Type B pancreatic cell (in vitro differentiated cells): Measurements from ENCODE around the gene KIF21A. TPM values are rescaled to one million over a fixed set of nuclear protein-coding genes. Genes with fewer than 3 reads are reported as not detected.

ENCODE experiments used
- DNase-seq: peaks from one replicate; pipeline ENCODE4 v3.0.0; 2021; ENCODE audit warnings: mixed read lengths; ENCODE audit not compliant: unreplicated experiment; ENCODE audit errors: extremely low spot score
- H3K27ac Mint-ChIP-seq: 2 replicates; pipeline ENCODE4 v1.8.0; 2021; ENCODE audit warnings: mild to moderate bottlenecking, mixed read lengths
- H3K27me3 Mint-ChIP-seq: 2 replicates; pipeline ENCODE4 v1.8.0; 2021; ENCODE audit warnings: mixed read lengths
- H3K36me3 Mint-ChIP-seq: 2 replicates; pipeline ENCODE4 v1.8.0; 2021; ENCODE audit warnings: mixed read lengths
- H3K4me1 Mint-ChIP-seq: one replicate; pipeline ENCODE4 v1.8.0; 2021; ENCODE audit warnings: mixed read lengths; ENCODE audit not compliant: unreplicated experiment
- H3K4me3 Mint-ChIP-seq: 2 replicates; pipeline ENCODE4 v1.8.0; 2021; ENCODE audit warnings: mild to moderate bottlenecking, mixed read lengths
- H3K9me3 Mint-ChIP-seq: 2 replicates; pipeline ENCODE4 v1.8.0; 2021; ENCODE audit warnings: mixed read lengths
- total RNA-seq: library from RNA; stranded (reverse); gene quantifications from 2 replicates; pipeline ENCODE4 v1.2.1, GENCODE V29; 2021; ENCODE audit warnings: low replicate concordance
- TF ChIP-seq, protein P1 (sequence below): fragments of 200-600 bp; sonication (generic); conservative IDR thresholded peaks from 2 replicates; pipeline ENCODE4 v1.5.0; 2021; ENCODE audit warnings: antibody characterized with exemption, mild to moderate bottlenecking

KIF21A gene
- total RNA-seq, 1 donor from 2014 or later = 25.7 TPM

DNA sequence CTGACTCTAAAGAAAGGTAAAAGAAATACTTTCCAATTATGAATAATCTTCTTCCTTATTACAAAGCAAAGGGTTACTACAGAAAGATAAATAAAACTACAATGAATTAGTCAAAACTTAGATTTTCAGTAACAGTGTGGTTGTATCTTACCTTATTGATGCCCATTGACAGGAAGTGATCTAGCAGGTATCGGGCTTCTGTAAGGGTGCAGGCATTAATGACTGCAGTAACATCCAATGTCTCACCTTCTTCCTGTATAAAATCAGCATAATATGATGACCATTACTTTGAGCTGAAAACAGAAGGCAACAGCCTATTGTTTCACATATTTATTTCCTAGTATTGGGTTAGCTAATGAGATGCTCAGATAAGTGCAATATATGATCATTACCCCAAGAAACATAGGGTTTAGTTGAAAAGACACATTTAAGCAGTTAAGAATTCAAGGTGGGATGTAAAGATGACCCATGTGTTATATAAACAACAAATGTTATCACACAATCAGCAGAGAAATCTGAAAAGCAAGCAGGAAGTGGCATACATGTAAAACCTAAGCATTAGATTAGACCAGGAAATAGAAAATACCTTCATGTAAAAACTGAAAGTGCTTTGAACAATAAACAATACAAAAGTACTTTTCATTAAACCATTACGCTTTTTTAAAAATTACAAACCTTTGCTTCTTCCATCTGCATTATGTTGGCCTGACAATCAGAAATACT lies 111.2 kb downstream of the KIF21A start:
- Mint-ChIP-seq H3K27me3 (no peaks in the 10 kb centered on the region), H3K4me1 (peaks cover 6% of the 10 kb centered on the region), H3K36me3 (peaks cover 16% of the 10 kb centered on the region), H3K4me3 (no peak overlapping the region), H3K27ac (no peak overlapping the region), H3K9me3 (no peaks in the 10 kb centered on the region)
- TF ChIP-seq, protein P1, sequence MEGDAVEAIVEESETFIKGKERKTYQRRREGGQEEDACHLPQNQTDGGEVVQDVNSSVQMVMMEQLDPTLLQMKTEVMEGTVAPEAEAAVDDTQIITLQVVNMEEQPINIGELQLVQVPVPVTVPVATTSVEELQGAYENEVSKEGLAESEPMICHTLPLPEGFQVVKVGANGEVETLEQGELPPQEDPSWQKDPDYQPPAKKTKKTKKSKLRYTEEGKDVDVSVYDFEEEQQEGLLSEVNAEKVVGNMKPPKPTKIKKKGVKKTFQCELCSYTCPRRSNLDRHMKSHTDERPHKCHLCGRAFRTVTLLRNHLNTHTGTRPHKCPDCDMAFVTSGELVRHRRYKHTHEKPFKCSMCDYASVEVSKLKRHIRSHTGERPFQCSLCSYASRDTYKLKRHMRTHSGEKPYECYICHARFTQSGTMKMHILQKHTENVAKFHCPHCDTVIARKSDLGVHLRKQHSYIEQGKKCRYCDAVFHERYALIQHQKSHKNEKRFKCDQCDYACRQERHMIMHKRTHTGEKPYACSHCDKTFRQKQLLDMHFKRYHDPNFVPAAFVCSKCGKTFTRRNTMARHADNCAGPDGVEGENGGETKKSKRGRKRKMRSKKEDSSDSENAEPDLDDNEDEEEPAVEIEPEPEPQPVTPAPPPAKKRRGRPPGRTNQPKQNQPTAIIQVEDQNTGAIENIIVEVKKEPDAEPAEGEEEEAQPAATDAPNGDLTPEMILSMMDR = no peak
- DNase-seq = no peak

DNA sequence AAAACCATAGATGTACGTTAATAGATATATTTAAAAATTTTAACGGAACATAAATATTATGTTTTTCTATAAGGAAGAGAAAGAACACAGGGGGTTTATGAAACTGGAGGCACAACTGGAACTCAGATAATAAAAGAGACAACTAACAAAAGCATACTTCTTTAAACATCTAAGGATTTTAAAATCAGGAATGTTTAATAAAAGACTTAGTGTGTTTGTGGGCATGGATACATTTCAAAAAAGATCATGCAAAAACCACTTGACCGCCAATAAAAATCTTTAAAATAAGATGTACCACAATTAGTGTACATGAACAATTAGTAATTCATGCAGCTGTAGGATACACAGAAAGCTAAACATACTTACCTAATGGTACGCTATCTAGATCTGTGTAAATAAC lies 113.0 kb downstream of the KIF21A start:
- Mint-ChIP-seq H3K9me3 (no peaks in the 10 kb centered on the region), H3K27ac (no peak overlapping the region), H3K4me1 (peaks cover 6% of the 10 kb centered on the region), H3K4me3 (no peak overlapping the region), H3K36me3 (peaks cover 16% of the 10 kb centered on the region), H3K27me3 (no peaks in the 10 kb centered on the region)
- DNase-seq = no peak
- TF ChIP-seq, protein P1 = no peak

DNA sequence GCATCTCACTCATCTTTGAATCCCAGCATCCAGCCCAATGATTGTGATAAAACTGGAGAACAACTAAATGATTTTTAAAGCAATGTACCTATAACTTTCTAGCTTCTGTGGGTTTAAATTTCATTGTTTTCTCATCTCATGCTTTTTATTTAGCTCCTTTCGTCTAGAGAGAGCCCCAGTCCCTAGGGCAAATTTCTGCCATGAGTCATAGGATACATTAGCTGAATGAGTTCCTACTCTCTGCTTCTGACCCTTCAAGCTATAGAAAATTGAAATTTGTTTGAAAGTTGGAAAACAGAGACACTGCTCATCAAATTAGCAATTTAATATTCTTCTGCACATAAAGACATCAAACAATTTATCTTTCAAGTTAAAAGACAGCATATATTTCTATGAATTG lies 113.9 kb downstream of the KIF21A start:
- peaks cover 6% of the 10 kb centered on the region for H3K4me1 Mint-ChIP-seq
- TF ChIP-seq, protein P1 = no peak
- H3K36me3 Mint-ChIP-seq = peaks cover 16% of the 10 kb centered on the region
- H3K4me3 Mint-ChIP-seq = no peak overlapping the region
- no peak overlapping the region for H3K27ac Mint-ChIP-seq
- H3K27me3 Mint-ChIP-seq = no peaks in the 10 kb centered on the region
- no peaks in the 10 kb centered on the region for H3K9me3 Mint-ChIP-seq
- DNase-seq = no peak

DNA sequence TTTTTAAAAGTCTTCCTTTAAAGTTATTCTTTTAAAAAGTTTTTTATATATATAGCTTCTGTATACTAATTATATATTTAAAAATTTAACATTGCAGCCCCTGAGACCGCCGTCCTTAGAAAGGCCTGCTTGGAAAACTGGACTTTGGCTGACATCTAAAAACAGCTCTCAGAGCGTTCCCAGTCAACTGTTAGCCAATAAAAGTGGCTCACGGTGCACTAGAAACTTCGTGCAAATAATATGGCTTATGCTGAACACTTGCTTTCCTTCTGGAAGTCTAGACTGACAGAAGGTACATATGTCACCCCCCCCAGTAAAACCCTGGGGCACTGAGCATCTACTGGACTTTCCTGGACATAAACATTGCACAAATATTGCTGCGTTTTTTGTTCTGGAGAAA lies 115.0 kb downstream of the KIF21A start:
- Mint-ChIP-seq H3K9me3 (no peaks in the 10 kb centered on the region), H3K27ac (no peak overlapping the region), H3K4me1 (peaks cover 6% of the 10 kb centered on the region), H3K4me3 (no peak overlapping the region), H3K27me3 (no peaks in the 10 kb centered on the region), H3K36me3 (peaks cover 16% of the 10 kb centered on the region)
- TF ChIP-seq, protein P1 = no peak
- DNase-seq = no peak

DNA sequence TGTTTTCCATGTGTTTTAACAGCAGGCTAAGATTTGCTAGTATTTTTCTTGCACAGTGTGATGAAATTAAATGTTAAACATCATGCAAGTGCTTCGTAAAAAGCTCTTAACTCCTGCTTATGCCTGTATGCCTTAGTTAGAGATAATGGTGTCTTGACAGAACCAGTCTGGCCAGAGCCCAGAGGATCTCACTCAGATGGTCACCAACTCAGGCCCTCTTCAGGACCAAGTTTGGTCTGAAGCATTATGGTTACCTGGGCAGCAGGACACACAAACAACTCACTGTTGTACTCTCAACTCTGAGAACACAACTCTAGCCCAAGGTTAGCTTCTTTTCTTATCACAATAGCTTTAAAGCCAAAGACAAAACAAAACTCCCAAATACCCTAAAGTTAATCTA lies 115.4 kb downstream of the KIF21A start:
- TF ChIP-seq, protein P1 = no peak
- Mint-ChIP-seq H3K27me3 (no peaks in the 10 kb centered on the region), H3K36me3 (peaks cover 16% of the 10 kb centered on the region), H3K9me3 (no peaks in the 10 kb centered on the region), H3K4me1 (peaks cover 6% of the 10 kb centered on the region), H3K27ac (no peak overlapping the region), H3K4me3 (no peak overlapping the region)
- no peak for DNase-seq
